GM19468 (cell line): ENCODE measurements around the gene TM4SF1.
"Not testable (repeated sequence)": the region's sequence is repeated elsewhere in the genome, so short reads cannot be mapped to it uniquely, and the experiment has no call there.

ENCODE experiments used
- ATAC-seq: cut with Tn5 transposase; IDR thresholded peaks from one replicate; pipeline ENCODE4 v1.9.1; 2021; ENCODE audit warnings: mild to moderate bottlenecking, moderate library complexity, moderate number of reproducible peaks; ENCODE audit not compliant: unreplicated experiment; ENCODE audit errors: extremely low read depth

TM4SF1 gene

GRCh38 chr3:149396476-149396875, 19.0 kb upstream of the TM4SF1 start:
- no peak for ATAC-seq

- ATAC-seq, result no peak
These were observed 17.9 kb upstream of the TM4SF1 start for GRCh38 chr3:149395107-149396089.

- peak; percentile 26 for ATAC-seq
These were observed 16.1 kb upstream of the TM4SF1 start for GRCh38 chr3:149393345-149394160.

GRCh38 chr3:149391960-149392359, 14.5 kb upstream of the TM4SF1 start:
- ATAC-seq, result no peak

GRCh38 chr3:149390772-149391212, 13.3 kb upstream of the TM4SF1 start:
- no peak for ATAC-seq

GRCh38 chr3:149390294-149390693, 12.8 kb upstream of the TM4SF1 start:
- no peak for ATAC-seq

- ATAC-seq, result no peak
These were observed 11.3 kb upstream of the TM4SF1 start for GRCh38 chr3:149388531-149389417.

- ATAC-seq, result no peak
These were observed 10.6 kb upstream of the TM4SF1 start for GRCh38 chr3:149388001-149388440.

- no peak for ATAC-seq
These were observed 8.8 kb upstream of the TM4SF1 start for GRCh38 chr3:149386299-149386606.

GRCh38 chr3:149385617-149386298, 8.3 kb upstream of the TM4SF1 start:
- no peak for ATAC-seq

- no peak for ATAC-seq
These were observed 7.5 kb upstream of the TM4SF1 start for GRCh38 chr3:149384911-149385321.

GRCh38 chr3:149384167-149384566, 6.7 kb upstream of the TM4SF1 start:
- no peak for ATAC-seq

- ATAC-seq, result no peak
These were observed 6.3 kb upstream of the TM4SF1 start for GRCh38 chr3:149383703-149384102.

GRCh38 chr3:149382518-149382917, 5.1 kb upstream of the TM4SF1 start:
- ATAC-seq, result no peak

GRCh38 chr3:149382101-149382467, 4.6 kb upstream of the TM4SF1 start:
- ATAC-seq, result no peak

- no peak for ATAC-seq
These were observed 4.0 kb upstream of the TM4SF1 start for GRCh38 chr3:149381173-149382100.

- ATAC-seq, result not testable (repeated sequence)
These were observed 2.8 kb upstream of the TM4SF1 start for GRCh38 chr3:149380220-149380619.

- no peak for ATAC-seq
These were observed 1.2 kb upstream of the TM4SF1 start for GRCh38 chr3:149378478-149379309.
